Activated CD4-positive, alpha-beta memory T cell treated with anti-CD3 and anti-CD28 coated beads, Interleukin-2, amount 10 ng/mL, durations not matched to agents 7 days and 5 days (primary cell): ENCODE measurements around the gene UMPS. TPM values are rescaled to one million over a fixed set of nuclear protein-coding genes. Genes with fewer than 3 reads are reported as not detected.
"Not testable (repeated sequence)": the region's sequence is repeated elsewhere in the genome, so short reads cannot be mapped to it uniquely, and the experiment has no call there.

Experiments
- CTCF ChIA-PET: fragments of 350-600 bp; sonication (Branson Sonifier 250); formaldehyde crosslinking; loops from one replicate; lab custom pipeline; 2021; ENCODE audit warnings: antibody characterized with exemption, inconsistent platforms; lab: Charles Lee
- POLR2A ChIA-PET: fragments of 350-600 bp; sonication (Branson Sonifier 250); formaldehyde crosslinking; loops from one replicate; lab custom pipeline; 2021; ENCODE audit warnings: antibody characterized with exemption; lab: Charles Lee
- DNase-seq: peaks from one replicate; pipeline ENCODE4 v3.0.0-alpha.2; 2020
- H3K27ac Mint-ChIP-seq: one replicate; pipeline ENCODE4 v1.8.0; 2021; ENCODE audit warnings: mild to moderate bottlenecking, mixed read lengths
- H3K27me3 Mint-ChIP-seq: one replicate; pipeline ENCODE4 v1.8.0; 2021; ENCODE audit warnings: mixed read lengths
- H3K36me3 Mint-ChIP-seq: one replicate; pipeline ENCODE4 v1.8.0; 2021; ENCODE audit warnings: low read depth, mixed read lengths
- H3K4me1 Mint-ChIP-seq: one replicate; pipeline ENCODE4 v1.8.0; 2021; ENCODE audit warnings: mixed read lengths
- H3K4me3 Mint-ChIP-seq: one replicate; pipeline ENCODE4 v1.8.0; 2021; ENCODE audit warnings: mild to moderate bottlenecking, mixed read lengths
- H3K9me3 Mint-ChIP-seq: one replicate; pipeline ENCODE4 v1.8.0; 2021; ENCODE audit warnings: mixed read lengths
- total RNA-seq, 2 experiments: library from RNA; stranded (reverse); gene quantifications; one replicate each; pipeline ENCODE4 v1.2.3, GENCODE V29; 2021

Gene UMPS
- total RNA-seq, 2 experiments from 2014 or later = 23.3 to 26.3 TPM

DNA sequence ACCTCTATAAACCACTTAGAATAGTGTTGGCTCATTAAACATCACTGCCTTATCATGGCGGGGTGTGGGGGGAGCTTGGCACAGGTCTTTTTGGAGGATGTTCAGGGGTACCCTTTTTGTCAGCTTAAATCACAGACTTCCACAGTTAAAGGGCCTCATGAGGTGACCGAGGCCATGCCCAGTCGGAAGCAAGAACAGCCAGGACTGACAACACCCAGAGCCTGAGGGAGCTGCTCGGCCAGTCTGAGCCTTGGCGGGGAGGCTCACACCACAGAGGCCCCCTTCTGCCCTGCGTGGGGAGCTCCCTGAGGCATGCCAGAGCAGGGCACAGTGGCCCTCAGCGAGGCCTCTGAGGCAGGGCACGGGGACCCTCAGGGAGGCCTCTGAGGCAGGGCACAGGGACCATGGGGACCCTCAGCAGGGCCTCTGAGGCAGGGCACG lies 49.5 kb downstream of the UMPS start:
- Mint-ChIP-seq H3K4me1 (peaks cover 13% of the 10 kb centered on the region), H3K36me3 (no peaks in the 10 kb centered on the region), H3K4me3 (no peak overlapping the region), H3K27me3 (peaks cover 7% of the 10 kb centered on the region), H3K27ac (no peak overlapping the region), H3K9me3 (no peaks in the 10 kb centered on the region)
- no peak for DNase-seq
- ChIA-PET CTCF (interaction anchor here (1.2 kb wide), 1 partner anchor 122 kb away, joined by 3 read pairs; no protein-coding TSS in a partner anchor), POLR2A (no interaction called here)

DNA sequence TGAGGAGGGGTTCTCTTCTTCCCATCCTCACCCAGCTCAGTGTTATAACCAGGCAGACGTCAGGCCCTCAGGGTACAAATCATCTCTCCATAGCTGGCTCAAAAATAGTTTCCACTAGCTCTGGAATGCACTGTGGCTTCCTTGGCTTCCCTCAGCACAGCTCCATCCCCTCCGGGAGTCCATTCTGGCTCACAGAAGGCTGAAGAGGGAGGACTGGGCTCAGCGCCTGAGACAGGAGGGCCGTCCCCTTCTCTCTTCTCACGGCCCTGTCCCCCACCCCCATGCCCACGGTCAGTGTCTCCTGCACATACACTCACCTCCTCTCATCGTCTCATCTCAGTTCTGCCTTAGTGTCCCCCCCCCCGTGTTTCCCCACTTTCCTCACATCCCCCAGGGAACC lies 50.1 kb downstream of the UMPS start:
- ChIA-PET CTCF (no interaction called here), POLR2A (no interaction called here)
- Mint-ChIP-seq H3K36me3 (no peaks in the 10 kb centered on the region), H3K27ac (no peak overlapping the region), H3K9me3 (no peaks in the 10 kb centered on the region), H3K4me1 (peaks cover 16% of the 10 kb centered on the region), H3K27me3 (peaks cover 3% of the 10 kb centered on the region), H3K4me3 (no peak overlapping the region)
- DNase-seq = no peak

DNA sequence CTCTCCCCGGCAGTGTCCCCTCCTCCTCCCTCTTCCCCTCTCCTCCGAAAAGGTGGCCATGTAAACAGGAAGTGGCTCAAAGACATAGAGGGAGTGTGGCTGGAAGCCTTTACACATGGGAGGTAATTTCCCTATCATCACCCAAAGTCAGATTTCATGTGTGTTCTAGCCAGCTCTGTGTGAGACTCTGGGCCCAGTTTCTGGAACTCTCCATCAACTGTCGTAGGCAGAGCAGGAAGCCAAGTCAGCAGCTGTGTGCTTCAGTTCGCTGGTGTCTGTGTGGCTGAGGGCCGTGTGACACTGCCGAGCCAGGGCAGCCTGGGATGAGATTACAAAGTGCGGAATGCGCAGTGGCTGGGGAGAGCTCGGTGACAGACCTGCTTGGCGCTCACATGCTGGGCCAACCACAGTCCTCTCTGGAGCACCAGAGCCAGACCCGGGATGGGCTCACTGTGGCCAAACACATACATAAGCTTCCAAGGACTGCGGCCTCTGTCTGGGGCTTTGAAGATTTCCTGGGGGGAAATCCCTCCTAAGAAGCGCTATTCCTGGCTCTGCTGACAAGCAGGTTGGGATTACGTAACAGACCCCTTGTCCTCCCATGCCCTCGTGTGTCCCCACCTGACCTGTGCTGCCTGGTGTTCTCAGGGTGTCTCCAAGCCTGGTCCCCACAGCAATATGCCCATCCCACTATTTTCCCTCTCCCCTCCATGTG lies 50.7 kb downstream of the UMPS start:
- ChIA-PET CTCF (no interaction called here), POLR2A (no interaction called here)
- Mint-ChIP-seq H3K4me3 (no peak overlapping the region), H3K36me3 (no peaks in the 10 kb centered on the region), H3K9me3 (no peaks in the 10 kb centered on the region), H3K4me1 (peaks cover 16% of the 10 kb centered on the region), H3K27me3 (peaks cover 3% of the 10 kb centered on the region), H3K27ac (no peak overlapping the region)
- no peak for DNase-seq

DNA sequence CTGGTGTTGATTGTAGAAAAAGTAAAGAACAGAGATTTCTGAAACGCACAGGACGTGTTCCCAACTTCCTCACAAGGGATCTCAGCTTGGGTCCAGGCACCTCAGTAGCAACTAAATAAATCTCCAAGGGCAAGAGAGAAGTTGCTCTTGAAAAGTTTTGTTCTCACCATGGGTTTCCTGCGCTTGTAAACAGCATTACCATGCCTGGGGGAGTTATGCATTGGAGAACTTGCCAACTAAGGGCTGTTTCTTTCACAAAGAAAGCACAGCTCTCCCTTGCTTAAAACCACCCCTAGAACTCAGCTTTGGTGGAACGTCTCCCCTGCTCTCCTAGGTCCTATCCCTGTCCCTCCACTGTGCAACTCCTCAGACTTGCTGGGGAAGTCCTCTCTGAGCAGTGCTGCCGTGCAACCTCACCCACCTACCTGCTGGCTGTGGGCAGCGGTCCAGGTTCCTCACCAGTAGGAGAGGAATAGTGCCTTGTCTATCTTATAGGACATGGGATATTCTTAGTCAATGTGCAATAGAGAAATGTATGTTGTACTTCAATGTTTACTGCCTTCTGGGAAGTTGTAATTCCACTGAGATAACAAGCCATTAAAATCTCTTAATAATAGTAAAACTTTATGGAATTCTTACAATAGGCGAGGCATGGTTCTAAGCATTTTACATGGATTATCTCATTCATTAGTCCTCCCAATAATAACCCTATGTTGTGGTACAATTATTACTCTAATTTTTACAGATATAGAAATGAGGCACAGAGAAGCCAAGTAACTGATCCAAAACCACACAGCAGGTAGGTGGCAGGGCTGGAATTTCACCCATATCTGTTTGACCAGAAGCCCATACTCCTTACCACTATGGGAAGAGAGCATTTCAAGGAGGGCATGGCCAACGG lies 51.5 kb downstream of the UMPS start:
- Mint-ChIP-seq H3K4me3 (no peak overlapping the region), H3K27me3 (no peaks in the 10 kb centered on the region), H3K9me3 (no peaks in the 10 kb centered on the region), H3K36me3 (no peaks in the 10 kb centered on the region), H3K27ac (no peak overlapping the region), H3K4me1 (peaks cover 16% of the 10 kb centered on the region)
- ChIA-PET POLR2A (no interaction called here), CTCF (no interaction called here)
- DNase-seq = no peak

DNA sequence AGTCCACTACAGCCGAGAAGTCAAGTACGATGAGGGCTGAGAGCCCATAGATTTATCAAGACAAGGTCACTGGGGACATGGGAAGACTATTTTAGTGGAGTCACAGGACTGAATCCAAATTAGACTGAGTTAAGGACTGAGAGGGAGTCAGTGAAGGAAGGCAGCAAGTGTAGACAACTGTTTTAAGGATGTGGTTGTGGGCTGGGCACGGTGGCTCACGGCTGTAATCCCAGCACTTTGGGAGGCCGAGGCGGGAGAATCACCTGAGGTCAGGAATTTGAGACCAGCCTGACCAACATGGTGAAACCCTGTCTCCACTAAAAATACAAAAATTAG lies 52.1 kb downstream of the UMPS start:
- H3K27me3 Mint-ChIP-seq, DNase-seq, POLR2A ChIA-PET, H3K9me3 Mint-ChIP-seq, H3K36me3 Mint-ChIP-seq, CTCF ChIA-PET, H3K4me3 Mint-ChIP-seq, H3K27ac Mint-ChIP-seq: not testable (repeated sequence)
- peaks cover 16% of the 10 kb centered on the region for H3K4me1 Mint-ChIP-seq

DNA sequence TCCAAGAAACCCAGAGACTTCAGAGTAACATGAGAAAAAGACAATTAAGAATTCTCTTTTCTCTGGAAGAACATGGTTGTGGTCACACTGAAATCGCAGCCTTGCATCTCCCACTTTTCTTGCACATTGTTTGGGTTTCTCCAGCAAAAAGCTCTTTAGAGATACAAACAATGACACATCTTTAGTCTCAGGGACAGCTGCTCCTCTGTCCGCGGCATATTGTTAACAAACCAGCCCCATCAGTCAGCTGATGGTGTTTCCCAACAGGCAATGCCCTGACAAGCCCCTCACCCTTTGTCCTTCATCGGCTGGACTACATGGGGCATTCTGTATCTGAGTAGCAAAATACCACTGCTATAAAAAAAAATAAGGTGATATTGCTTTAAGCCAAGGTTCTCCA lies 53.4 kb downstream of the UMPS start:
- peaks cover 16% of the 10 kb centered on the region for H3K4me1 Mint-ChIP-seq
- CTCF ChIA-PET = interaction anchor here (1.7 kb wide), 1 partner anchor 23 kb away, joined by 4 read pairs; no protein-coding TSS in a partner anchor

DNA sequence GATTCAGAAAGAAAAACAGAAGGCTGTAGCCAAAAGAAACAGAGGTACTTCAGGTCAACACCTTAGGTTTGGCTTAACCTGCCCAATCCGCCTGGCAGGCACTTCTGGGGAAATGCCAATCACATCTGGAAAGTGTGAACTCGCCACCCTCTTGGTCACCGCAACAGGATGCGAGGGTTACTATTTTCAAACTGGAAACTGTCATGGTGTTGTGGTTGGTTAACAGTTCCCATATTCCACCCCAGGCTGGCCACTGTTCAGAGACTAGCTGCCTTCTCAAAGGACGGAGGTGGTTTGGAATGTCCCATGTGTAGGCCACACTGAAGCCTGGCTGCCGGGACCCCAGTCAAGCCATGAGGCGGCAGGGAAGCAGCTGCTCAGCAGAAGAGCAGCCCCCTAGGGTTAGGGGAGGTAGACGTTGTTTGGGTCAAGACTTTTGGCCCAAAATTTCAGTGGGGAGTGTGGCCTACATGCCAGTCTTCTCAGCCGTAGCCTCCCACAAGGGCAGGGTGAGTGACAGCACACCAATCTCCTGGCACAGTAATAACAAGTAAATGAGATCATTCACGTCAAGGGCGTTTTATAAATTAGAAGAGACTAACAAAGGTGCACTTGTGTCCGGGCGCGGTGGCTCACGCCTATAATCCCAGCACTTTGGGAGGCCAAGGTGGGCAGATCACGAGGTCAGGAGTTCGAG lies 54.6 kb downstream of the UMPS start:
- ChIA-PET POLR2A (no interaction called here), CTCF (interaction anchor here (1.7 to 3.7 kb wide), 2 partner anchors 24 kb away, joined by 4 to 21 read pairs; no protein-coding TSS in a partner anchor)
- no peak overlapping the region for H3K4me3 Mint-ChIP-seq
- no peak overlapping the region for H3K27ac Mint-ChIP-seq
- peaks cover 16% of the 10 kb centered on the region for H3K4me1 Mint-ChIP-seq
- H3K36me3 Mint-ChIP-seq = no peaks in the 10 kb centered on the region
- no peak for DNase-seq
- no peaks in the 10 kb centered on the region for H3K27me3 Mint-ChIP-seq
- no peaks in the 10 kb centered on the region for H3K9me3 Mint-ChIP-seq

More for the DNA sequence above, 53.4 kb downstream of the UMPS start:
- no peak overlapping the region for H3K4me3 Mint-ChIP-seq
- H3K27me3 Mint-ChIP-seq = no peaks in the 10 kb centered on the region
- no peaks in the 10 kb centered on the region for H3K9me3 Mint-ChIP-seq
- POLR2A ChIA-PET = no interaction called here
- no peak overlapping the region for H3K27ac Mint-ChIP-seq
- H3K36me3 Mint-ChIP-seq = no peaks in the 10 kb centered on the region
- DNase-seq = no peak

DNA sequence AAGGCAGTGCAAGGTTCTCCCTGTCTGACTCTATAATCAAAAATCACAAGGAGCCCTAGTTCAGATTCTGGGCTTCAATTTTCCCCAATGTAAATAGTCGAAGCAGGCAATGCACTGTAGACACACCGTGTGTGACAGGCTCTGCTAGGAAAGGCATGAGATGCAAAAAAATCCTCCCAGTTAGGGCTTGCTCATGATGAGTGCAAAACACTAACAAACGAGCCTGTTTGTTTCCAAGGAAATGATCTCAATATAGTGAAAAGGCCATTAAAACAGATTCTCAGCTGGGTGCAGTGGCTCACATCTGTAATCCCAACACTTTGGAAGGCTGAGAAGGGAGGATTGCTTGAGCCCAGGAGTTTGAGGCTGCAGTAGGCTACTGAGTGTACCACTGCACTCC lies 55.7 kb downstream of the UMPS start:
- Mint-ChIP-seq H3K27ac (no peak overlapping the region), H3K36me3 (no peaks in the 10 kb centered on the region), H3K4me1 (peaks cover 10% of the 10 kb centered on the region), H3K4me3 (no peak overlapping the region), H3K9me3 (no peaks in the 10 kb centered on the region), H3K27me3 (no peaks in the 10 kb centered on the region)
- no peak for DNase-seq
- CTCF ChIA-PET = interaction anchor here (2.7 to 3.7 kb wide), 2 partner anchors 25 to 116 kb away, joined by 21 to 23 read pairs; no protein-coding TSS in a partner anchor
- POLR2A ChIA-PET = no interaction called here

DNA sequence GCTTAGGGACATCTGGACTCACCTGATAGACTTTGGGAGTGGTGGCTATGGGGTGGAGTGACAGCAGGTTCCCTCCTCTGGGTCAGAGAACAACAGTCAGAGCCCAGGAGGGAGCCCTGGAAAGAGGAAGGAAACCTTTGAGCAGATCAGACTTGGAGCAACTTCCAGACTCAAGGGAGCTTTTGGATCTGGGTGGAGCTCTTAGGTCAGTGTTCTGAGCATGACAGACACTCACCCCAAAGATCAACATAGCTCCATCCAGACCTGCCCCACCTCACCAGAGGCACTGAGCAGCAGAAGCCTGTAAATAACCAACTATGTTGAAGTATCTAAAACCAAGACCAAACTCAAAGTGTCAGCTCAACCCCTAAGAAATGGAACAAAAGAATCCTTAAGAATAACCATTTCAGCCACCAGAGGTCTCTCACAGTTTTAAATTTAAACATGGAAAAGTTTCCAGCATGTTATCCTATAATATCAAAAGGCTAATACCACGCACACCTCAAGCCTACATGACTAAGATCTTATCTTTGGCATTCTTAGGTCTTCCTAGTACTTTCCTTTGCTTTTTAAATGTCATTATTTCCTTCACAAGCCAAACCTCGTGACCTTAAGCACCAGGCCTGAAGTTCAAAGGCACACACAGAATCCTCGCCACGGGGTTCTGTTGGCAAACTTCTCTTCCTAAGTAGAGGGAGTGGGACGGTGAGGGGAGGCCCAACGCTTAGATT lies 56.4 kb downstream of the UMPS start:
- Mint-ChIP-seq H3K4me3 (no peak overlapping the region), H3K27ac (no peak overlapping the region), H3K4me1 (peaks cover 14% of the 10 kb centered on the region), H3K36me3 (no peaks in the 10 kb centered on the region), H3K9me3 (no peaks in the 10 kb centered on the region), H3K27me3 (no peaks in the 10 kb centered on the region)
- DNase-seq = no peak
- ChIA-PET POLR2A (interaction anchor here (1.1 kb wide), 1 partner anchor 25 kb away, joined by 3 read pairs; no protein-coding TSS in a partner anchor), CTCF (interaction anchor here (2.7 to 3.7 kb wide), 2 partner anchors 26 to 115 kb away, joined by 21 to 23 read pairs; no protein-coding TSS in a partner anchor)

DNA sequence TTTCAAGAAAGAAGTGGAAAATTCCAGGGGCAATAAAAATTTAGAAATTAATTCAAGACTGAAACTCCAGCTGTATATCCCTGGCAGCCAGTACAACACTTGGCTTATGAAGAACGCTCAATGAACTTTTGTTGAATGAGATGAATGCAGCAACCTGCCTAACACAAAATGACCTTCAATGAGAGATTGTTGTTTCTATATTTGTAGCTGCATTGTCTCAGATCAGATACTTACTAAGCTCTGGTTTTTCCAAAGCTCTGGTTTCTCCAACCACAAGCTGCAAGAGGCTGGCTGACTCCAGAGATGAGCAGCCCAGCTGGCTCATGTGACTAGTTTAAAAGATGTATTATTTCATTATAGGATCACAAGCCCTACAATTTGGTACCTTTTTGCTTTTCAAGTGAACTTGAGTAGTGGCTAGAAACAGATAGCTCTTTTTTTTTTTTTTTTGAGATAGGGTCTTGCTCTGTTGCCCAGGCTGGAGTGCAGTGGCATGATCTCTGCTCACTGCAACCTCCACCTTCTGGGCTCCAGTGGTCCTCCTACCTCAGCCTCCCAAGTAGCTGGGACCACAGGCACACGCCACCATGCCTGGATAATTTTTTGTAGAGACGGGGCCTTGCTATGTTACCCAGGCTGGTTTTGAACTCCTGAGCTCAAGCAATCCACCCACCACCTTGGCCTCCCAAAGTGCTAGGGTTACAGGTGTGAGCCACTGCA lies 57.4 kb downstream of the UMPS start:
- Mint-ChIP-seq H3K4me1 (peaks cover 18% of the 10 kb centered on the region), H3K4me3 (no peak overlapping the region), H3K9me3 (no peaks in the 10 kb centered on the region), H3K36me3 (no peaks in the 10 kb centered on the region), H3K27me3 (no peaks in the 10 kb centered on the region), H3K27ac (no peak overlapping the region)
- ChIA-PET CTCF (interaction anchor here (0.7 to 3.7 kb wide), 5 partner anchors 27 to 114 kb away, joined by 3 to 23 read pairs (median 4); no protein-coding TSS in a partner anchor), POLR2A (interaction anchor here (1.1 kb wide), 1 partner anchor 26 kb away, joined by 3 read pairs; no protein-coding TSS in a partner anchor)
- DNase-seq = no peak

DNA sequence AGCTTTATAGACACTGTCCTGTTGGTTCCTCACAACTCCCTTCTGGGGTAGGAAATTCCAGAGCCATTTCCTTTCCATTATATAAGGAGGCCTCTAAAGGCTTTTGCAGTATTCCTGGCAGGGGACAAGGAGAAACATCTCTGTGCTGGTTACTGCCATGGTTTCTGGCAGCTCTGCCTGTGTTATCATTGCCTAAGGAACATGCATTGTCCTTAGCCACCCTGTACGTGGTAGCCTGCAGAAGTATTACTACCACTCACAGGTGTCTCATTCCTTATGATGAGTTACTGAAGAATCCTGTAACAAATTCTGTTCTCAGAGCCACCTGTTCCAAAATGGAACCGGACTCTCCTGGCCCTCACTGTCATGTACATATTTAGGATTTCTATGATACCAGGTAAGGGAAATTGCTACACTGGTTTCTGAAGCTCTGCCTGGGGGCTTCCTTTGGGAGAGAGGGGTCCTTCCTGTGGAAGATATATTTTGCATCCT lies 58.0 kb downstream of the UMPS start:
- no peak for DNase-seq
- H3K27me3 Mint-ChIP-seq = no peaks in the 10 kb centered on the region
- ChIA-PET POLR2A (no interaction called here), CTCF (interaction anchor here (0.7 to 3.7 kb wide), 4 partner anchors 27 to 113 kb away, joined by 3 to 23 read pairs (median 12); no protein-coding TSS in a partner anchor)
- no peaks in the 10 kb centered on the region for H3K9me3 Mint-ChIP-seq
- H3K4me1 Mint-ChIP-seq = peaks cover 18% of the 10 kb centered on the region
- no peak overlapping the region for H3K4me3 Mint-ChIP-seq
- no peaks in the 10 kb centered on the region for H3K36me3 Mint-ChIP-seq
- no peak overlapping the region for H3K27ac Mint-ChIP-seq
